Measurements from ENCODE around the gene CATSPERB. TPM values are rescaled to one million over a fixed set of nuclear protein-coding genes. Genes with fewer than 3 reads are reported as not detected.

The CATSPERB gene
- total and polyA plus RNA-seq, 11 donors: 0.04 to 1.3 (median 0.26) TPM; not detected in 3

DNA sequence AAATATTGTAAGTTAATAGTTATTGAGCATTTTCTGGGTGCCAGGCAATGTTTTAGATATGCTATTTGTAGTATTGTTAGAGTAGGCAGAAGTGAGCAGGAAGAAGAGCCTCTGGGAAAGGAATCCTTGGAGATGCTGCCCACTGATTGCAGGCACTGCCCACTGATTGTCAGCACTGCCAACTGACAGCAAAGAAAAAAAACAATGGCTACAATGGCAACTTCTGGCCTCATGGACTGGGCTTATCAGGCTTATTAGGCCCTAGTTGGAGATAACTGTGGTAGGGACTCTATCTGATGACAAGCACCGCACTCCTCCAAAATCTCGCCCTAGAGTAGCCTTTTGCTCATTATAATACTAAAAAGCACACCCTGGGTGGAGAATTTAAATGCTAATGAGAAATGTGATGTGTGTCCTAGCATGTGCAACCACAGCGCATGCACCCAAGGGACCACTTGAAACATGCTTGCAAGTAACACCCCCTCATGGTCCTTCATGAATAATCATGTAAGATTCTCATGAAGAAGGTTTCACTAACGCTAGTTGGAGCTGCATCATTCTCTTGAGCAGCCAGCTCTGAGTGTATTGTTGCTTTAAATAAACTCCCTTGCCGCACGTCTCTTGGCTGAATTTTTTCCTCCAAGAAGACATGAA is 118.3 kb downstream of the CATSPERB start:
- no peaks in the 10 kb centered on the region for H3K36me3 ChIP-seq
- ATAC-seq (no peak), DNase-seq (no peak)
- H3K9me3 ChIP-seq: no peaks in the 10 kb centered on the region
- H3K27me3 ChIP-seq: no peaks in the 10 kb centered on the region
- 81 to 86% (median 85%) methylated on average over 6 of the region's 6 CpGs for WGBS, 4 donors
- H3K4me1 ChIP-seq: no peaks in the 10 kb centered on the region
- H3K4me3 ChIP-seq: no peak overlapping the region
- TF ChIP-seq, protein P1, sequence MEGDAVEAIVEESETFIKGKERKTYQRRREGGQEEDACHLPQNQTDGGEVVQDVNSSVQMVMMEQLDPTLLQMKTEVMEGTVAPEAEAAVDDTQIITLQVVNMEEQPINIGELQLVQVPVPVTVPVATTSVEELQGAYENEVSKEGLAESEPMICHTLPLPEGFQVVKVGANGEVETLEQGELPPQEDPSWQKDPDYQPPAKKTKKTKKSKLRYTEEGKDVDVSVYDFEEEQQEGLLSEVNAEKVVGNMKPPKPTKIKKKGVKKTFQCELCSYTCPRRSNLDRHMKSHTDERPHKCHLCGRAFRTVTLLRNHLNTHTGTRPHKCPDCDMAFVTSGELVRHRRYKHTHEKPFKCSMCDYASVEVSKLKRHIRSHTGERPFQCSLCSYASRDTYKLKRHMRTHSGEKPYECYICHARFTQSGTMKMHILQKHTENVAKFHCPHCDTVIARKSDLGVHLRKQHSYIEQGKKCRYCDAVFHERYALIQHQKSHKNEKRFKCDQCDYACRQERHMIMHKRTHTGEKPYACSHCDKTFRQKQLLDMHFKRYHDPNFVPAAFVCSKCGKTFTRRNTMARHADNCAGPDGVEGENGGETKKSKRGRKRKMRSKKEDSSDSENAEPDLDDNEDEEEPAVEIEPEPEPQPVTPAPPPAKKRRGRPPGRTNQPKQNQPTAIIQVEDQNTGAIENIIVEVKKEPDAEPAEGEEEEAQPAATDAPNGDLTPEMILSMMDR (IDR thresholded peaks at IDR 0.05): no peak
- TF ChIP-seq POLR2A (IDR thresholded peaks at IDR 0.05): no peak
- intact Hi-C loops (cut with DNase I): no loop called here
- no peak overlapping the region for H3K27ac ChIP-seq

DNA sequence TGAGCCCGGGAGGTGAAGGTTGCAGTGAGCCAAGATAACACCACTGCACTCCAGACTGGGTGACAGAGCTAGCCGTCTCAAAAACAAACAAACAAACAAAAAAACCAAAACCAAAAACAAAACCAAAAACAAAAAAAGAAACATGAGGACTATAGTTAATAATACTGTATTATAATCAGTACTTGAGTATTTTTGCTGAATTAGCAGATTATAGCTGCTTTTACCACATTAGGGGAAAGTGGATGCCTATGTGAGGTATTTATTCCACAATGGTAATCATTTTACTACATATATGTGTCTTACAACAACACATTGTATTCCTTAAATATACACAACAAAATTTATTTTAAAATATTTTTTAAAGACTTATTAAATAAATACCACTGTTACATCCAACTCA is 120.4 kb downstream of the CATSPERB start:
- no peaks in the 10 kb centered on the region for H3K9me3 ChIP-seq
- TF ChIP-seq POLR2A (IDR thresholded peaks at IDR 0.05): no peak
- TF ChIP-seq, protein P1 (IDR thresholded peaks at IDR 0.05): no peak
- no peak for DNase-seq
- no peaks in the 10 kb centered on the region for H3K27me3 ChIP-seq
- intact Hi-C loops (cut with DNase I): no loop called here
- 54 to 87% (median 69%) methylated on average over 2 of the region's 2 CpGs for WGBS, 4 donors
- no peak overlapping the region for H3K27ac ChIP-seq
- no peak for ATAC-seq
- H3K4me1 ChIP-seq: no peaks in the 10 kb centered on the region
- no peak overlapping the region for H3K4me3 ChIP-seq
- no peaks in the 10 kb centered on the region for H3K36me3 ChIP-seq

DNA sequence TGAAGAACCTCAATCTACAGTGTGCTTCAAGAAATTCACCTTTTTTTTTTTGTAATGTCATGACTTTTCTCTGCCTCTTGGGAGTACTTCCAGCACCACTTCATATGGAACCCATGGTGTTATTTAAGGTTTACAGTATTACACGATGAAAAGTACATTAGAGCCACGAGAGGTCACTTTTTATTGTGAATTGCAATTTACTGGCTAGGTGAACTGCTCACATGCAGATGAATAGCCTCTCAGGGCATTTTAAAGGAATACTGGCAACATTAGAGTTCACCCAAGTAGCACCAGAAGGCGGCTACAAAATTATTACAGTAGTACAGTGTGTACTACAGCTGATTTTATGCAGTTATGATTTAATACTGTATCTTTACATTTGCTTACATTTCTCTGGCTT is 122.7 kb downstream of the CATSPERB start:
- peaks cover 0 to 4% (median 0%) of the 10 kb centered on the region in 9 donors for H3K27me3 ChIP-seq
- DNase-seq: no peak
- H3K4me1 ChIP-seq: no peaks in the 10 kb centered on the region
- no peak overlapping the region for H3K4me3 ChIP-seq
- 66 to 76% (median 72%) methylated on average over 3 of the region's 3 CpGs for WGBS, 4 donors
- H3K36me3 ChIP-seq: no peaks in the 10 kb centered on the region
- H3K9me3 ChIP-seq: no peaks in the 10 kb centered on the region
- ATAC-seq: no peak
- no peak for TF ChIP-seq POLR2A (IDR thresholded peaks at IDR 0.05)
- TF ChIP-seq, protein P1 (IDR thresholded peaks at IDR 0.05): no peak
- no peak overlapping the region for H3K27ac ChIP-seq
- intact Hi-C loops (cut with DNase I): no loop called here

DNA sequence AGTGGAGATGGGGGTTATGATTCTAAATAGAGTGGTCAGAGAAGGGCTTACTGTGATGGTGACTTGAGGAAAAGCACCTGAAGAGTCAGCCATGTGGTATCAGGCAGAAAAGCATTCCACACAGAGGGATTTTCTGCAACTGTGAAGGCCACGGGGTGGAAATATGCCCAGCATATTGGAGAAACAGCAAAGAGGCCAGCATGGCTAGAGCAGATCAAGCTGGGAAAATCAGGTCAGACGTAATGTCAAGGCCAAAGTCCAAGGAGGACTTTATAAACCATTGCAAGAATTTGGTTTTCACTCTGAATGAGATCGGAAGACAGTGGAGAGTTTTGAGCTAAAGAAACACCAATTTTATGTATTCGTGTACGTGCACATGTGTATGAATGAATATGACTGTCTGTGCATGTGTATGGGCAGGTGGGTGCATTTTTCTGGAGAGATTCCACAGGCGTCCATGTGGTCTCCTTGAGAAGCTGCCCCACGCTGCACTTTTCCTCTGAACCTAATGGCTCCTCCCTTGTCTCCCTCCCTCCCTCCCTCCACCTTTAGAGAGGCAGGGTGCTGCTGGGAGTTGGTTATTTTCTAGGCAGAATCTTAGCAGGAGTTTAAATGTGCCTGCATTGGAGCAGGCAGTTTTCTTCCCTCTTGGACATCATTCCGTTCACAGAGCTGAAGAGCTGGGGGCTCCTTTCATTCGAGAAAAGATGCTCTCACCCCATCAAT is 124.4 kb downstream of the CATSPERB start:
- peaks cover 0 to 4% (median 0%) of the 10 kb centered on the region in 9 donors for H3K27me3 ChIP-seq
- TF ChIP-seq POLR2A (IDR thresholded peaks at IDR 0.05): no peak
- TF ChIP-seq, protein P1 (IDR thresholded peaks at IDR 0.05): no peak
- no peaks in the 10 kb centered on the region for H3K36me3 ChIP-seq
- WGBS, 4 donors: 70 to 78% (median 72%) methylated on average over 9 of the region's 9 CpGs
- DNase-seq: no peak
- H3K4me3 ChIP-seq: no peak overlapping the region
- no peaks in the 10 kb centered on the region for H3K4me1 ChIP-seq
- no peak for ATAC-seq
- no peak overlapping the region for H3K27ac ChIP-seq
- H3K9me3 ChIP-seq: no peaks in the 10 kb centered on the region
- intact Hi-C loops (cut with DNase I): no loop called here

Data from heart left ventricle (tissue), 16 donors.